Activated T-helper 1 cell treated with anti-CD3 and anti-CD28 coated beads, Interleukin-2, amount 50 U/mL, for 16 hours (primary cell): ENCODE measurements around the gene LIX1L.
A peak's percentile ranks its signal among the peaks of the same experiment; 100 is the strongest.

Source experiments
- DNase-seq, 2 donors: peaks; one replicate each; pipeline ENCODE4 v3.0.0-alpha.2; 2020; ENCODE audit warnings: low read depth in 1 of 2, low spot score in 1 of 2

Gene LIX1L

DNA sequence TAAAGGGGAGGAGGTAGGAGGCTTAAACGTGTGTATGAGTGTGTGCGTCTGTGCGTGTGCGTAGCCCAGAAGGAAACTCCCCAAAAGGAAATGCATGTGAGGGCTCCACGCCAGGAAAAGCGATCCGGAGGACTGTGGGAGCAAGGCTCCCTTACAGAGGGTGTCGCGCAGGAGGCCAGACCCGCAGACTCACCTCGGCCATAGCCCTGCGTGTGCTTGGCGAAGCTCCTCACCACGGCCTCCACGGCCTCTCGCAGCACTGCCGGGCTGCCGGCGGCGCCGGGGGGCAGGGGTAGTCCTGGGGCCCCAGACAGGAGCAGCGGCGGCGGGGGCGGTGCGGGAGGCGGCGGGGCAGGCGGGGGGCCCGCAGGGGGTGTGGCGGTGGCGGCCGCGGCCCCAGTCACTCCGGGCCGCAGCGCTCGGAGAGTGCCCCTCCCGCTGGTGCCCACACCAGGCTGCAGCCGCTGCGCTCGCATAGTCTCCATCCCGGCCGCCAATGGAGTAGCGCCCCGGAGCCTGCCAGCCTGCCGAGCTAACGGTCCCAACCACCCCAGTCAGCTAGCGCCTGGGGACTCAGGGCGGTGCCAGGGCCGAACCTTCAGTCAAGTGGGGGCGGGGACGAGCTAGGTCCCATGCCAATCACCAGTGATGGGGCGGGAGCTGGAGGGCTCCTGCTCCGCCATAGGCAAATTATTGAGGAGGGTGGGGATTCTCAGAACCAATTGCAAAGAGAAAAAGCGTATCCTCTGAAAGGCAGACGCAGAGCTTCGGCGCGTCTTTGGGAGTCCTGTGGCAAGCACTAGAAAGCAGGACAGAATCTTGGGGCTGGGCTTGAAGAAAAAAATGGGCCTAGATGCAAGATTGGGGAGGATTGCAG is at the start of gene LIX1L:
Gene LIX1L (minus strand): TSS at position 575 of the 877 bp plus-strand sequence. CDS start 90 bp downstream, at position 485.
- DNase-seq = peak; percentile 88 to 91

DNA sequence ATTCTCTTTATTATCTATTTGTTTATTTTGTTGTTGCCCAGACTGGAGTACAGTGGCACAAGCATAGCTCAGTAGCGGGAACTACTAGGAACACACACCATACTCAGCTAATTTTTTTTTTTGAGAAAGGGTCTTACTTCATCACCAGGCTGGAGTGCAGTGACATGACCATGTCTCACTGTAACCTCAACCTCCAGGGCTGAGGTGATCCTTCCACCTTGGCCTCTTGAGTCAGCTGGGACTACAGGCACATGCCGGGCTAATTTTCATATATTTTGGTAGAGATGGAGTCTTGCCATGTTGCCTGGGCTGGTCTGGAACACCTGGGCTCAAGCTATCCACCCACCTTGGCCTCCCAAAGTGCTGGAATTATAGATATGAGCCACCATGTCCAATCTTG is 43.9 kb upstream of the LIX1L start:
- no peak for DNase-seq

DNA sequence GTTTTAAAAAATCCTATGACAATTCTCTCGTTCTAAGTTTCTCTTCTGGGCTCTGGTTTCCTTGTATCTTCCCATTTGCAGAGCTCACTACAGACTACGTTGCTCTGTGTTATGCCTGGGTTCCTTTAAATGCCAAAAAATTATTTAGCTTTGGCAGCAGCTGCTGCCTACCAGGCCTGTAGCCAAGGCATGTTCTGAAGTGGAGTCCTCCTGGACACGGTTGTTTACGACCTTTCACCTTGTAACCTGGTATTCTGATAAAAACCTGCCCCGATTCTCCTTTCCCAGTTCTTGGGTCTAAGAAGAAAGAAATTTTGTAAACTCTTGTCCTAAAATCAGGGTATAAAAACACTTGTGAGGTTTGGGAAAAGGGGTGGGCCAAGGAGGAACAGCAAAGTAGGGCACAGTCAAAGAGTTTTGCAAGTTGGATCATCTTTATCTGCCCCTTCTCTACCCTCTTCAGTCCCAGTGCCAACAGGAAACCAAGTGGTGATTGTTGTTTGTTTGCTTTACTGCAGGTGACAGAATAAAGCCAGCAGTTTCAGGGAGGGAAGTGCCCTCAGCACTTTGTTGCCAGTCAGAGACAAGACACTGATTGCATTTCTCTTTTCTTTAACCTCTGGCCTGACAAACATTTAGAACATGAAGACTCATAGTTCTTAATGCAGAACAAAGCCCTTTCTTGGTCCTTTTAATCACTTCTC is 41.7 kb upstream of the LIX1L start:
- no peak for DNase-seq

DNA sequence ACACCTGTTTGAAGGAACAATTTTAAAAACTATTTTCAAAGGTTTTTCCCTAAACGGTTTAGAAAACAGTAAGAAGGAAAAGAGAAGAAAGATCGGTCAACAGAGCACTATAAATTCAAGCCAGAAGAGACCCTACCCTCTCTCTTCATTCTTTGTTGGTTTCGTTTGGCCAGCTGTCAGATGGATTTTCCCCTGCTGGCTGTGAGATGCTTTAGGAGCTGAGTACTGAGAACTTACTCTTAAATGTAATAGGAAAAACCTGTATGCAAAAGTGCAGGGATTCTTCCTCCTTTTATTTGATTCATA is 39.9 kb upstream of the LIX1L start:
- no peak for DNase-seq

DNA sequence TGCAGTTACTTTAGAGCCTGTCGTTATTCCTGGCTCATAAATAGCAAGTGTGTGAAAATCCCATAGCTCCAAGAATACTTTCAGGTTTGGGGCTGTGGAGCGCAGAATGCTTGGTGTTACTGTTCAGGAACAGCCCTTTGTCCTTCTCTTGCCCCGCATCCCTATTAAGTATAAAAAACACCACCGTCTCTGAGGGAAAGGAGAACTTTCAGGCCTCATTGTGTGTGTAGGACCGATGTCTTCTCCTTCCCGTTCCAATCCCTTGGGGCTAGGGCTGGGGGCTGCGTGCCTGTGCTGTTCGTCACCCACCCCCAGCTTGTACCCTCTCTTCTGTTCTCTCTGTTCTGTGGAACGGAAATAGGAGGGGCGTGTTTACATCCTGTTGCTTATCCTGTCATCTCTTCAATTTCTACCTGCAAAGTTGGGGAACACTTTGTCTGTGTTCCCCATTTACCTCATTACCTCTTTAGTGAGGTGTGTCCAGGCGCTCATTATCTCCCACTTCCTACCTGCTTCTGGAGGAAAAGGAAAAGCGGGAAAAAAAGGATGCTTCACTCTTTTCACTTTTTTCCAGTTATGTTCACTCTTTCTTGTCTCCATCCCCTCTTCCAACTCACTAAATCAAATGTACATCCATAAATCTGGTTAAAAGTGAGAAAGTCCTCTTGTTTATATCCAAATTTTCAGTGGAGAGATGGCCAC is 39.4 kb upstream of the LIX1L start:
- DNase-seq = peak; percentile 29 to 41

DNA sequence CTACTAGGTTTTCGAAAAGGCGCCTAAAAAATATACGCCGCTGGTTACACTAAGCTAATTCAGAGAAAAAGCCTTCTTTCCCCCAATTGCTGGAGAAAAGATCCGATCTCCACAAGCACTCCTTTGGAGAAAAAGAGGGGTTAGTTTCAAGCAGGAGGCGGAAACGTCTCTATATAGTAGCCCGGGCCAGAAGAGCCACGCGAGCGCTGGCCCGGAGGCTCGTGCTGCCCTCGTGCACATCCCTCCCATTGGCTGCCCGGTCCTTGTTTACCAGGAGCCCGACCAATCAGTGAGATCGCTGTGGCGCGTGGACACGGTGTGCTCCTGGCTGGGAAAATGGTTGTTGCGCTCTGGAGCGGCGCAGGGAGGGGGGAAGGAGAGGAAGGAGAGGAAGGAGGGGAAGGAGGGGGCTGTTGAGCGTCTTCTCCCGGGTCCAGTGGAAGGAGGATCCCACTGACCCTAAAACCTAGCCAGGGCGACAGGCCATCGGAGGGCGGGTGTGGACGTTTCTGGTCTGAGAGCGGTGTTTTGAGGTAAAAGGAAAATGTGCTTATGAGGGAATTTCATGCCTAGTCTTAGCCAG is 38.7 kb upstream of the LIX1L start, which contains the start of gene TXNIP:
Gene TXNIP (minus strand): TSS at position 147 of the 583 bp plus-strand sequence. CDS start 313 bp downstream, outside the sequence.
- DNase-seq = peak; percentile 86 to 87

DNA sequence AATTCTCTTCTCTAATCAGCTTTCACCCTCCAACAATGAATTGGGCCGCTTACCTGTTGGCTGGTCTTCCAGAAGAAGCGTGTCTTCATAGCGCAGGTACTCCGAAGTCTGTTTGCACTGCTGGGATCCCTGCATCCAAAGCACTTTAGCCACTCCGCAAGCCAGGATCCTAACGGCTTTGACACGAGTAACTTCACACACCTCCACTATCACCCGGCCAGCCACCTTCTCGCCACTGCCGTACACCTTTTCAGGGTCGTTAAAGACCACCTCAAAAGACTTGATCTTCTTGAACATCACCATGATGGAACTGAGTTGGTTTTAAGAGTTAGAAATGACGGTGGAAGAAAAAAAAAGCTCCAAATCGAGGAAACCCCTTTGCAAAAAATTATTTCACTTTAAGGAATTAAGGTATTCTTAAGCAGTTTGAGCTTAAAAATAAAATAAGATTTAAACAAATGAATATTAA is 38.2 kb upstream of the LIX1L start:
- no peak for DNase-seq

DNA sequence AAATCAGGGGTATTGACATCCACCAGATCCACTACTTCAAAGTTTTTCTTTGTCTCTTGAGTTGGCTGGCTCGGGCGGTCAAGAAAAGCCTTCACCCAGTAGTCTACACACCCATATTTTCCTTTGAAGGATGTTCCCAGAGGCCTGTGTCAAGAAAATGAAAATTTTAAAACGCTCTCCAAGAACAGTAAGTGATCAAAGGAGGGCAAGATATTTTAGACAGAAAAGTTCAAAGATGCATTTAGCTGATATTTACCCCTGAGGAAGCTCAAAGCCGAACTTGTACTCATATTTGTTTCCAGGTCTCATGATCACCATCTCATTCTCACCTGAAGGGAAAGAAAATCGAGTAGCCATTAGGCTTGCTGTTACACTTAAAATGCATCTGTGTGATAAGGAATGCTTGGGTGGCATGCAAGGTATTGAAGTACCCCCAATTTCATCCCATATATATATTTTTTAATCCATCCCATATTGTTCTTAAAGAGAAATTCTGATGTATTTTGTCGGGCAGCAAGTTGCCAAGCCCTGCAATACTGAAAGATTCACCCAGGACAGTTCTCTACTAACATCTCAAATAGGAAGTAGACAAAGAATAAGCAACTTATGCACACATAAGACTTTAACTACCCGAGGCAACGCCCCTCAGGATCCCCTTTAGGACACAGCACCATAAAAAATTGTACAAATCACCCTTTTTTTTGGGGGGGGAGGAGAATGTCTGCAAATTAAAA is 37.5 kb upstream of the LIX1L start:
- DNase-seq = no peak

DNA sequence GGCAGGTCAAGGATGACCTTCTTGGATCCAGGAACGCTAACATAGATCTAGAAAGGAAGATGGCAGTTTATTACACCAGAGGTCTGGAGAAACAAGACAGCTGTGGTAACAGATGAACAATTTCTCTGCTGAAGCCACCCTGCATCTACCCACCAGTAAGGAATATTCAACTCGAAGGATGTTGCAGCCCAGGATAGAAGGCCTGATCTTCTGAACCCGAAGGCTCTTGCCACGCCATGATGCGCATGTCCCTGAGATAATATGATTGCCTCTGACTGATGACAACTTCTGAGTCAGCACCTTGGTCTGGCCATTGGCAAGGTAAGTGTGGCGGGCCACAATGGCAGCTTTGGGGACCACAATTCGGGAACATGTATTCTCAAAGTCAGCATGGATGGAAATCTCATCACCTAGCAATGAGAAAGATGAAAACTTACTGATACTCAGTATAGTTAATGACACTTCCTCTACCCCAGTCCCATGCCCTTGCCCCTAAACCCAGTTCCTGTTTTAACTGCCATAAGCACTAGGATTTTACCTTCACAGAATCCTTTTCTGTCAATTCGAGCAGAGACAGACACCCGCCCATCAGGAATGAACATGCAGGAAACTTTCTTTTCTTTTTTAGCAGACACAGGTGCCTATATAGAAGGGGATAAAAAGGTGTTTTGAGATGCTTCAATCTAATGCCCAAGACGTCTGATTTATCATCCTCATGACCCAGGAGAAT is 36.7 kb upstream of the LIX1L start:
- DNase-seq = no peak

DNA sequence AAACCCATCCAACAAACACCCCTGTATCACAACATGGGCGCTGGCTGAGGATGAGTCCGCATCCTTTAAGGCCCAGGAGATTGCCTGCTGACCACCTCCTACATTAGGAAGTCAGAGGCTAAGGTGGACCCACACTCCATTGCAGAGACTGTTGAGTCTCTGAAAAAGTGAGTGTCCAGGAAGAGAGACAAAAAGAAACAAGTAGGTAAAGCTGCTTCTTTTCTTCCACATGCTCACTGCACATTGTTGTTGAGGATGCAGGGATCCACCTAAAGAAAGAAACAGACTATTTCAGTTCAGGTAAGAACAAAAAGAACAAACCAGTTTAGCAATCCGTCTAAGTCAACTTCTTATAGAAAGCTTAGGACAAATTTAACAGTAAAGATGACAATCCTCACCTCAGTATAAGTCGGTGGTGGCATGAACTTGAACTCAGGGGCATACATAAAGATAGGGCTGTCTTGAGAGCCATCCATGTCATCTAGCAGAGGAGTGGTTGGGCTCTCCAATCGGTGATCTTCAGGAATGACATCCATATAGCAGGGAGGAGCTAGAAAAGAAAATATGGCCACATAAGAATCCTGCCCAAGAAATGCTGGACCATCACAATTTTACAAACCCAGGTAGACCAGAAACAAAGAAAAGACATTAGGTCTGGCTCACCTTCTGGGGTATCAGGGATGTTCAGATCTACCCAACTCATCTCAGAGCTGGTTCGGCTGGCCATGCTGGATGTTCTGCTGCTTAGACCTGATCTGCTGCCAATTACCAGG is 36.0 kb upstream of the LIX1L start:
- no peak for DNase-seq

DNA sequence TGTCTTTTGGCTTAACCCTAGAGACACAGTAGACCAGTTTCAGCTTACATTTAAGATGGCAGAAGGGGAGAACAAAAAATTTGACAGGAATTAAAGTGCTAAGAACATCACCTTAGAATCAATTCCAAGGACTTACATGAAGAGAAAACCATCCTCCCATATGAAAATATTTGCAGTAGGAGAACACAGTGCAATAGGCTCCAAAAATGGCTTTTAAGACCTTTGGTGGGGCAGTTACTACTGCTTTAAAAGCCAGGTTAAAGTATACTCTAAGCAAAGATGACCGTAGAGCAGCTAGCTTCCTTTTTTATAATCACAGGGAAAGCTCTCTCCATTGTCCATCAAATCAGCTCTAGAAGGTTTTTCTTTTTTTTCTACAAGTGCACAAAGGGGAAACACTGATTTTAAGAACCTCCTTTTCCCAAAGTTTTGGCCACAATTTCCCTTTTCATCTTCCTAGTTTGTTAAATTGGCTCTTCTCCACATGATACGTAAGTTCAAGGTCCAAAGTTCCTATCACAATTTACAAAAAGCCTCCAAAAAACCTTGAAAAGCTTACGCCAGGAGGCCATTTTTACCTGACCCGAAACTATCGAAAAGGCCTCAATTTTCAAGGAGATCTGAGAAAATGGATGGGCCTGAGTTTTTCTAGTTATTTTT is 35.3 kb upstream of the LIX1L start:
- DNase-seq = no peak

DNA sequence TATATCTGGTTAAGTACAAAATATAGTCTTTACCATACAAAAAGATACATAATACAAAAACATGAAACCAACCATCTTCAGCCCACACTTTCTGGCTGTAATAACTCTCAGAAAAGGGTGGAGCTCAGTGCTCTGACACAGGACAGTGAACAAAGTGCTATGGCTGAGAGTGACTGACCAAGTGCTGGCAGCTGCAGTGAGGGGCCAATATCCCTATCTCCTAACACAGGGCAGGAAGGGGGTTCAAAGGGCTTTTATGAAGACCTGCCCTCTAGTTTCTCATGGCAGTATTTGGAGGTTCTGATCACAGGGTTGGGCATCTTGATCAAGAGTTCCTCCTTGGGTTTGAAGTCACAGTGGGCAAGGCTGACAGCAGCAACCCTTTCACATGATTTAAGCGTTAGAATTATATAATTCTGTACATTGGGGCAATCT is 34.7 kb upstream of the LIX1L start:
- no peak for DNase-seq

DNA sequence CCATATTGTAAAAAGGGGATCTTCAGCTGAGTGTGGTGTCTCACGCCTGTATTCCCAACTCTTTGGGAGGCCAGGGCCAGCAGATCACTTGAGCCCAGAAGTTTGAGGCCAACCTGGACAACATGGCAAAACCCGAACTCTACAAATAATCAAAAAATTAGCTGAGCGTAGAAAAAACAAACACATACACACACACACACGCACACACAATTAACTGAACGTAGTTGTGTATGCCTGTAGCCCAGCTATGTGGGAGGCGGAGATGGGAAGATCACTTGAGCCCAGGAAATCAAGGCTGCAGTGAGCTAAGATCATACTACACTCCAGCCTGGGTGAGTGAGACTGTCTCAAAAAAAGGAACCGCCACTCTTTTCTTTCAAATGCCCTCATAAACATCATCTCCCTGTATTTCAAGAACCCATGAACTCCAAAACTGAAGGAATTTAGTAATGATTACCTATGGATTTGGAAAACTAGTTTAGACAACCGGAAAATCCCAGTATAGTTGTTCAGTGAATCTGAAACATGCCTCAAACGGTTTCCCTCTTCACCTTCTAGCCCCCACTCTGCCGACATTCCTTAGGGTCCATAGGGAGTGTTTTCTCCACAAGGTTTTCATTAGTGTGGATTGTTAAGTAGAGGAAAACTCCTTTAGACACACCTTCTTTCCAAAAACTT is 34.1 kb upstream of the LIX1L start:
- no peak for DNase-seq

DNA sequence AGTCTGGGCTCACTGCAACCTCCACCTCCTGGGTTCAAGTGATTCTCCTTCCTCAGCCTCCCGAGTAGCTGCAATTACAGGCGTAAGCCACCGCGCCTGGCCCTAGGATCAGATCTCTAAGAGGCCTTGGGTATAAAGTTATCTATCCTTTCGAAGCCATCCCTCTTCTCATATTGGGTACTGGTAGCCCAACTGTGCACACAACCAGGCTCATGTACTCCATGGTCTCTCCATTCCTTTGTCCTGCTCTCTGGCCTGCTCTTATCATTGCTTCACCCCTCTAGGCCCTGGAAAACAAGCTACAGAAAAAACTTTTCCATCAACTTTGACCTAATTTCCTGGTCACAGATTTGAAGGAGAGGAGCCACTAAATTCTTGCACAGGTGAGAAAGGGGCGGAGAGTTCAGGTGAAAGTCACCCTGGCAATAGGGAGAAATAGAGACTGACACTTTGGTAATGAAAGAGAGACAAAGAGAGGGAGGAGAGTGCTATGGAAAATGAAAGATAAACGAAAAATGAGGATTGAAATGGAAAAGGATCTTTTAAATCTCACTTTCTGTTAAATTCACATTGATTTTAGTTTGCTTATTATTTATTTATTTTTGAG is 32.5 kb upstream of the LIX1L start:
- no peak for DNase-seq

DNA sequence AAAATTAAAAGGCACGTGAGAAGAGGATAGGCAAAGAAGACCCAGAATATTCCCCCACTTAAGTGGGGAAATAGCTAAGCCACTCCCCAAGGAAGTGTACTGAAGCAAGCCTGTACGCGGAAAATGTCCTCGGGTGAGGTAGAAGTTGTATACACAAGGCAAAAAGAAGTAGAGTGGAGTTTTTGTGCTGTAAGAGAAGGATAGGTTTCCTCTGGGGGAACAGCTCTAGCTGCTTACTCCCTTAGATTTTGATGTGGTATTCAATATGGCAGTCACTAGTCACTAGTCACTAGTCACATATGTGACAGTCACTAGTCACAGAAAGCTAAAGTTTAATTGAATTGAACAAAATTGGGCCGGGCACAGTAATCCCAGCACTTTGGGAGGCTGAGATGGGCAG is 31.0 kb upstream of the LIX1L start:
- no peak for DNase-seq

DNA sequence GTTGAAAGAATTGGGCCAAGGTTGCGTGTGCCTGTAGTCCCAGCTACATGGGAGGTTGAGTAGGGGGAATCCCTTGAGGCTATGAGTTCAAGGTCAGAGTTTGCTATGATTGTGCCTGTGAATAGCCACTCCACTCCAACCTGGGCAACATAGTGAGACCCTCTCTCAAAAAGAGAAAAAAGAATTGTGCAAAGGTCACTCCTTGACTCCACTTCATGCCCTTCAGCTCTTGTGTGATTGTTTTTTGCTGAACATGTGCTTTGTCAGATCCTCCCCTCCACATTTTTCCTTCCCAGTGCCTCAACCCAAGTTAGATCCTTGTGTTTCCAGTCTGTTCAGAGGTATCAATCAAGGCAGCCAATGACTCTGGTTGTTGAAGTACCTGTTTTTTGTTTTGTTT is 30.1 kb upstream of the LIX1L start:
- DNase-seq = no peak

DNA sequence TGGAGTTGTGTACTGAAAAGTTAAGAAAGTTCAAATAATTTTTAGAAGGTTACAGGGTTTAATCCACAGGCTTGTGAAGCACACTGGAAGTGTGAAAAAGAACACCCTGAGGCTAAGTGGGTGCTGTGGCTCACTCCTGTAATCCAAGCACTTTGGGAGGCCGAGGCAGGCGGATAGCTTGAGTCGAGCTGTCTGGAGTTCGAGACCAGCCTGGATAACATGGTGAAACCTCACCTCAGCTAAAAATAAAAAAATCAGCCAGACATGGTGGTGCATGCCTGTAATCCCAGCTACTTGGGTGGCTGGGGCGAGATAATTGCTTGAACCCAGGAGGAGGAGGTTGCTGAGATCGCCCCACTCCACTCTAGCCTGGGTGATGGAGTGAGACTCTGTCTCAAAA is 28.7 kb upstream of the LIX1L start:
- no peak for DNase-seq
